Inflammatory macrophage treated with lipopolysaccharide for 4 hours (primary cell): ENCODE measurements around the gene DMWD.
"Not testable (repeated sequence)": the region's sequence is repeated elsewhere in the genome, so short reads cannot be mapped to it uniquely, and the experiment has no call there.

ENCODE experiments used
- DNase-seq: peaks from one replicate; pipeline ENCODE4 v3.0.0-alpha.2; 2020

The DMWD gene

GRCh38 chr19:45768984-45769782, 23.5 kb downstream of the DMWD start, which contains the start of gene SIX5:
Gene SIX5, minus strand, starts transcription at chr19:45769252. Its CDS starts 408 bp downstream, at chr19:45768844.
- DNase-seq, result peak; percentile 95

- peak; percentile 51 for DNase-seq
Observed at GRCh38 chr19:45768655-45768983, 24.0 kb downstream of the DMWD start.

DNA sequence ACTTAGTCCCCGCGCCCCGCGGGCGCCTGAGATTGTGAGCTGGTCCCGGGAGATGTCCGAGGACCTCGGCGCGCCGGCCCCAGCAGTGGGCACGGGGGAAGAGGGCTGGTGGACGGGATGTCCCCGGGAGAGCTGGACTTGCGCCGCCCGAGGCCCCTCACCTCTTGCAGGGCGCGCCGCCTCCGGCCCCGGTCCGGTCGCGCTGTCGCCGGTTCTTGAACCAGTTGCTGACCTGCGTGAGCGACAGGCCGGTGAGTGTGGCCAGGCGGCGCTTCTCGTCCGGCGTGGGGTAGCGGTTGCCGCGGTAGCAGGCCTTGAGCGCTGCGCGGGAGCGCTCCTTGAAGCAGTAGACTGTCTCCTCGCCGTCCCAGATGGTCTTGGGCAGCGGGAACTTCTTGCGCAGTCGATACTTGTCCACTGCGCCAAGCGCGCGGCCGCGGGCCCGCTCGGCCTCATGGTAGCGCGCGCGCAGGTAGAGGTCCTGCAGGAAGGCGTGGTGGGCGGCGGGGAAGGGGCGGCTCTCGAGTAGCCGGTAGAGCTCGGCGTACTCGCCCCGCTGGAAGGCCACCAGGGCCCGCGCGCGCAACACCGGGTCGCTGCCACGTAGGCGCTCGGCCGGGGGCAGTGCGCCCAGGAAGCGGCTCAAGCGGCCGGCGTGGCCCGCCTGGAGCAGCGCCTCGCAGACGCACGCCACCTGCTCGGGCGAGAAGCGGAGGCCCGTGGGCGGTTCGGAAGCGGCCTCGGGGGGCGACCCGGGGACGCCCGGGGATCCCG, 24.6 kb downstream of the DMWD start:
- peak; percentile 14 for DNase-seq

- no peak for DNase-seq
Observed at GRCh38 chr19:45767410-45767880, 25.2 kb downstream of the DMWD start.

DNA sequence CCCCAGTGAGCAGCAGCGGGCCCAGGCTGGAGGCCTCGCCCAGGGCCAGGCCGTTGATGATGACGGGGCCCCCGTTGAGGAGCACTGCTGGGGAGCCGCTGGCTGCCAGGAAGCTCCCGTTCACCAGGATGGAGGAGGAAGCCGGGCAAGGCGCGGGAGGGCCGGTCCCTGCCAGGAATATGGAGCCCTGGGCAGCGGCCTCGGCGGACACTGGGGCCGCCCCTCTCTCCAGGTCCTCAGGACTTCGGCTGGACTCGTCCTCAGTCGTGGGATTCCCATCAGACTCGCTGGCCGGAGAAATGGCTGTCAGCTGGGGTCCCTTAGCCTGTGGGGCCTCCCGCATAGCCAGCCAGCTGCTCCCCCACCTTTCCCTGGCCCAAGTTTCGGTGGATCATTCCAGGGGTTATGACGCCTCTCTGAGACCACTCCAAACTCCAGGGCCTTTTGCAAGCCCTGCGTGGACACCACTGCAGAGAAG, 25.7 kb downstream of the DMWD start:
- DNase-seq, result no peak

DNA sequence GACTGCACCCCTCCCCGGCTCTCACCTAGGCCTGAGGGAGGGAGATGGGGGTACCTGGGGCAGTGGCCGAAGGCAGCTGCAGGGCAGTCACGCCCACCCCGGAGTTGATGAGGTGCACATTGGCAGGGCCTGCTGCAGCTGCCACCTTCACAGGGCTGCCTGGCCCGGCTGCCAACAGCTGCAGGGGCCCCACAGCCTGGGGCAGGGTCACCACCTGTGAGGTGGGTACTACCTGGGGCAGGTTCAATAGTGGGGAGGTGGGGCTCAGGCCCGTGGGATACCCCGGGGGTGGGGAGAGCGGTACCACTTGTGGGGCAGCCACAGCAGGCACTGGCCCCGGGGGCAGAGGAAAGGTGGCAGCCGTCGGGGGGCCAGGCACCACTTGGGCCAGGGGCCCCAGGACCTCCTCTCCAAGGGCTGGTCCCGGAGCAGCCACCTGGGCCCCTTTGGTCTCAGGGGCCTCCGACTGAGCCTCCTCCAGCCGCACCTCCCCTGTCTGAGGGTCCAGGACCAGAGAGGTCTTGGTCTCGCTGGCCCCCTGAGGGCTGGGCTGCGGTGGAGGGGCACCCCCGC, 26.3 kb downstream of the DMWD start:
- DNase-seq, result no peak

DNA sequence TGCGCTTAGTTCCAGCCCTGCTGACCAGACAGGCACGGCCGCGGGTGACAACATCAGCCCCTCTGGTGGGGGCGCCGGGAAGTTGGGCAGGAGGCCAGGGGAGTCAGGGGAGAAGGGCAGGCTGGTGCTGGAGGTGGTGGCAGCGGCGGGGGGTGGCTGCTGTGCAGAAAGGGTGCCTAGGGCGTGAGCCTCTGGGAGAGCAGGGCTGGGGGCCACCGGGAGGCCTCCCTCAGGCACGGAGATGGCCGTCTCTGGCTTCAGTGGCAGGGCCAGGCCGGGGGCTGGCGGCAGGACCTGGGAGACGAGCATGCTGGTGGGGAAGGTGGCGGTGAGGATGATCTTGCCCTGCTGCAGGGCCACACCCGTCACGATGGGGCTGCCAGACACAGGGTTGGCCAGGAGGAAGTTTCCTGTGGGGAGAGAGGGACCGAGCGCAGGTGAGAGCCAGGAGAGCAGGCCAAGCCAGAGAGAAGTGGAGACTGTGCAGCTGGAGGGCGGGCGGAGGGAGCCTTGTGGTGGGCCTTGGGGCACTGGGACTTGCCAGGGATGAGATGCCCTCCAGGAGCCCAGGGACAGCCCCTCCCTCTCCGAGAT, 26.8 kb downstream of the DMWD start:
- DNase-seq, result no peak

DNA sequence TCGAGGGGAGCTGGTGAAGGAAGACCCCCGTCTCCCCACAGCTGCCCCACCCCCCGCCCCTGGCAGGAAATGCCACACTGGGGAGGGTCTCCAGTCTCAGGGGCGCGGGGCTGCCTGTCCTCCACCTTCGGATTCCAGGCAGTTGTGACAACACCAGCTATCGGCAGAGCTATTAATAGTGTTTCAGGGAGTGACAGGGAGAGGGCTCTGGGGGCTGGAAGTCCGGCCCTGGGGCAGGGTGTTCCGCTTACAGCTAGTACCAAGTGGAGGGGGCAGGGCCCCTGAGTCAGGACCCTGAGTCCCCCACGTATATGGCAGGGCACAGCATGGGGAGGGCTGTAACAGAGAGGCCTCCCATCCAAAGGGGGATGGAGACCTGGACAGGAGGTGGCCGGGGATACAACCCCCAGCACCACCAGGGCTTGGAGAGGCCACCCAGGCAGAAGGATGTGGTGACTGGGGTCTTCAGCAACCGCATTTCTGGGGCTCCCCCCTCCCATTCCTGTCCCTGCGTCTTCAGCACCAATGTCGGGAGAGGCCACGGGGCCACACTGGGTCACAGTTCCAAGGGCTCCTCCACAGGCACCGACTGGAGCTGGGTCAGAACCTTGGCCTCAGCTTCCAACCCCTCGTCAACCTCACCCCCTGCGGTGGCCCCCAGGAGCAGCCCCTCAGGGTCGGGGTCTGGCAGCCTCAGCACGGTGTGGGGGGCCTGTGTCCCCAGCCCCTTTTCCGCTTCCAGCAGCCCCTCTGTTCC, 27.5 kb downstream of the DMWD start:
- no peak for DNase-seq

DNA sequence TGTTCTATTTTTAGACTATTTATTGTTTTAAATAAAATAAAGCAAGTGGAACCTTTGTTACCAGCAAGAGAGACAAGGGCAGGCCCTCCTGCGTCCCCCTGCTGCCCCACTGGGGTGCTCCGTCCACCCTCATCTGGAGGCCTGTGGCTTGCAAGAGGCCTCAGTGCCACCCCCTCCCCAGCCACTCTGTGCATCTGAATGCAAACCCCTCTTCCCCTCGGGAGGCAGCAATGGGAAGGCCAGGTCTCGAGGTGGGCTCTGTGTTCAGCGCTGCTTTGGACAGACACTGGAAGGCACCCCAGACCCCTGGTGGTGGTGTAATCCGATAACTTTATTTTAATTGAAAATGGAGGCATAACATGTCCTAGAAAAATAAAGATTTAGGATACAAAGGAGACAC, 28.2 kb downstream of the DMWD start:
- no peak for DNase-seq

DNA sequence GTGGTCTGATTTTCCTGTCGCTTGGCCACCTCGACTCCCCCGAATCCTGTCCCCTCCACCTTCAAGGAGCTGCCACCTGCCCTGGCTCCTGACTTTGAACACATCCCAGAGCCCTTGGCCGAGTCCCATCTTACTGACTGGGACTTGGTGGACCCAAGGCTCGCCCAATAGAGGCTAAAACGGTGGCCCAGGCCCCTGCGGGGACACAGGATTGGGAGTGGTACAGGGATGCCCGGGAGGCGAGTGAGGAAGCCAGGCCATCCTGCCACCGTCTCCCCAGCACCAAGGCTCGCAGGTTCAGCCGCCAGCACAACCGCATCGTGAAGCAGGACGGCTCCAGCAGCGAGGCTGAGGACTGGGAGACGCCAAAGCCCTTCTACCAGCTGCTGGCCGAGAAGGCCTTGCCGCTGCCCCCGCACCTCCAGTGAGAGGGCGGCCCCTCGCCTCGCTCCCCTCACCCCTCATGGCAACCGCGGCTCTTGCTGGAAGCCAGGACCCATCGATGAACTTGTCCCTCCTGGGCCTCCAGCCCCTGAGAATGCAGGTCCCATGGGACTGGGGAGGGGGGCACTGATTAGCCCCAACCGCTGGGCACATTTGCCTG, 28.9 kb downstream of the DMWD start:
- no peak for DNase-seq

- no peak for DNase-seq
Observed at GRCh38 chr19:45762870-45763631, 29.6 kb downstream of the DMWD start.

DNA sequence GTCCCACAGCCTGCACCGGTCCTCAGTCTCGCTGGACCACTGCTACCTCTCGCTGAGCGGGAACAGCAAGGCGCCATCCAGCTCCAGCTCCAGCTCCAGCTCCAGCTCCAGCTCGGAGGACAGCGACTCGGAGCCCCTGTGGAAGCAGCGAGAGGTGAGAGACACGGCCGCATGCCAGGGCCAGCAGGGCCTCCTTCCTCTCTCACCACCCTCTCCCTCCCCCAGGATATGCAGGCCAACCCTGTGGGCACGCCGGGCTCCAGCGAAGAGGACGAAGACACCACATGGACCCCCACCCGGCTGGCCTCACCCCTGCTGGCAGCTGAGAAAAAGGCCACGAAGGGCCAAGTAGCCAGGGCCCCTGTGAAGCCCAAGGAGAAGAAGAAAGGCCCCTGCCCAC, 30.9 kb downstream of the DMWD start:
- no peak for DNase-seq

- no peak for DNase-seq
Observed at GRCh38 chr19:45758921-45759320, 33.7 kb downstream of the DMWD start.

DNA sequence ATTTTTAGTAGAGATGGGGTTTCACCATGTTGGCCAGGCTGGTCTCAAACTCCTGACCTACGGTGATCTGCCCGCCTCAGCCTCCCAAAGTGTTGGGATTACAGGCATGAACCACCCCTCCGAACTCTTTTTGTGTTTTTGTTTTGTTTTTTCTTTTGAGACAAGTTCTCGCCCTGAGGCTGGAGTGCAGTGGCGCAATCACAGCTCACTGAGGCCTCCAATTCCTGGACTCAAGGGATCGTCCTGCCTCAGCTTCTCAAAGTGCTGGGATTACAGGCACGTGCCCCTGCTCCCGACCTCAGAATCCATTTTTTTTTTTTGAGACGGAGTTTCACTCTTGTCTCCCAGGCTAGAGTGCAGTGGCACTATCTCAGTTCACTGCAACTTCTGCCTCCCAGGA, 35.0 kb downstream of the DMWD start:
- DNase-seq, result no peak

- DNase-seq, result no peak
Observed at GRCh38 chr19:45754323-45754722, 38.3 kb downstream of the DMWD start.

- DNase-seq, result no peak
Observed at GRCh38 chr19:45753548-45753947, 39.1 kb downstream of the DMWD start.

DNA sequence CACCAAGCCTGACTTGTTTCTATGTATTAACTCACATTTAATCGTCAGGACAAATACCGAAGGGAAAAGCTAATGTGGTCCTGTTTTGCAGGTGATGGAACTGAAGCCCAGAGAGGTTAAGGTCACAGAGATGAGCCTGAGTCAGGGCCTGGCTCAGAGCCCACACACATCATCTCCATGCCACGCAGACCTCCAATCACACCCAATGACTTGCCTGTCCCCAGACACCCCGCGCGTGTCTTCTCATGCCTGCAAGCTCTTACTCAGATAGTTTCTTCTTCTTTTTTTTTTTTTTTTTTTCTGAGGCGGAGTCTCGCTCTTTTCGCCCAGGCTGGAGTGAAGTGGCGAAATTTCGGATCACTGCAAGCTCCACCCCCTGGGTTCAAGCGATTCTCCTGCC, 40.0 kb downstream of the DMWD start:
- DNase-seq, result peak; percentile 32

- DNase-seq, result not testable (repeated sequence)
Observed at GRCh38 chr19:45751483-45751882, 41.2 kb downstream of the DMWD start.

GRCh38 chr19:45747513-45747912, 45.1 kb downstream of the DMWD start:
- DNase-seq, result no peak

- no peak for DNase-seq
Observed at GRCh38 chr19:45746866-45747265, 45.8 kb downstream of the DMWD start.

GRCh38 chr19:45745606-45746005, 47.0 kb downstream of the DMWD start:
- DNase-seq, result no peak
